Measurements from ENCODE around the gene DGKG. TPM values are rescaled to one million over a fixed set of nuclear protein-coding genes. Genes with fewer than 3 reads are reported as not detected.

DGKG gene
- total RNA-seq, 3 donors from 2014 or later, result 0.59 to 2.3 (median 2.1) TPM

DNA sequence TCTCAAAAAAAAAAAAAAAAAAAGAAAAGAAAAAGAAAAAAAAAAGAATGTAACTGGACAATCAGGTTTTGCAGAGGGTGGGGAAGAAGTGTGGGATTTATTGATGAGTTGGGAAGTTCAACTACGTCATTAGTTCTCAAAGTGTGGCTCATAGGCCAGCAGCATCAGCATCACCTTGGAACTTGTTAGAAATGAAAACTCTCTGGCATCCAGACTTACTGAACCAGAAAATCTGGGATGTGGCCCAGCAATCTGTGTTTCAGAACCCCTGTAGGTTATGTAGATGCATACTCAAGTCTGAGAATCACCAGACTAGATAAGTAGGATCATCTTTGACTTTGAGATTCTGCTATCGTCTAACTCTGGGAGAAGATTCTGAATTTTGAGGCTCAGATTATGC lies 207.4 kb downstream of the DGKG start:
- H3K4me1 ChIP-seq, result no peaks in the 10 kb centered on the region
- TF ChIP-seq POLR2A (IDR thresholded peaks at IDR 0.05), result no peak
- TF ChIP-seq, protein P1, sequence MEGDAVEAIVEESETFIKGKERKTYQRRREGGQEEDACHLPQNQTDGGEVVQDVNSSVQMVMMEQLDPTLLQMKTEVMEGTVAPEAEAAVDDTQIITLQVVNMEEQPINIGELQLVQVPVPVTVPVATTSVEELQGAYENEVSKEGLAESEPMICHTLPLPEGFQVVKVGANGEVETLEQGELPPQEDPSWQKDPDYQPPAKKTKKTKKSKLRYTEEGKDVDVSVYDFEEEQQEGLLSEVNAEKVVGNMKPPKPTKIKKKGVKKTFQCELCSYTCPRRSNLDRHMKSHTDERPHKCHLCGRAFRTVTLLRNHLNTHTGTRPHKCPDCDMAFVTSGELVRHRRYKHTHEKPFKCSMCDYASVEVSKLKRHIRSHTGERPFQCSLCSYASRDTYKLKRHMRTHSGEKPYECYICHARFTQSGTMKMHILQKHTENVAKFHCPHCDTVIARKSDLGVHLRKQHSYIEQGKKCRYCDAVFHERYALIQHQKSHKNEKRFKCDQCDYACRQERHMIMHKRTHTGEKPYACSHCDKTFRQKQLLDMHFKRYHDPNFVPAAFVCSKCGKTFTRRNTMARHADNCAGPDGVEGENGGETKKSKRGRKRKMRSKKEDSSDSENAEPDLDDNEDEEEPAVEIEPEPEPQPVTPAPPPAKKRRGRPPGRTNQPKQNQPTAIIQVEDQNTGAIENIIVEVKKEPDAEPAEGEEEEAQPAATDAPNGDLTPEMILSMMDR (IDR thresholded peaks at IDR 0.05), result no peak
- no peak for TF ChIP-seq POLR2AphosphoS5 (IDR thresholded peaks at IDR 0.05)
- H3K4me3 ChIP-seq, result no peak overlapping the region
- H3K9me3 ChIP-seq, result no peaks in the 10 kb centered on the region
- H3K27ac ChIP-seq, result no peak overlapping the region
- no peaks in the 10 kb centered on the region for H3K27me3 ChIP-seq
- intact Hi-C loops (cut with DNase I; ENCODE audit: low total_unique reads), result no loop called here
- no peaks in the 10 kb centered on the region for H3K36me3 ChIP-seq
- no peak for DNase-seq (ENCODE audit: low spot score in 2 of 2)

DNA sequence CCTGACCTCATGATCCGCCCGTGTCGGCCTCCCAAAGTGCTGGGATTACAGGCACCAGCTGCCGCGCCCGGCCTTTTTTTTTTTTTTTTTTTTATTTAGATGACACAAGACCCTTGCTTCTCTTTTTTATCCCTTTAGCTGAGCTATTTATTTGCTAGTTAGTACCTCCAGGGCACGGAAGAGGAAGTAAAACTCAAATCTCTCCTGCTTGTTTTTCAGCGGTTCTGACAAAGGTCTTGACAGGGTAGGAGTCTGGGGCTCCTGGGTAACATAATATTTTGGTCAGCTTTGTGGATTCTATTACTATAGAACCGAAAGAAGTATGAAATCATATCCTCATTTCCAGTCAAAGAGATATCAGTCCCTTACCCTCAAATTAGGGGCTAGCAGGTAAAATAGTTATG lies 209.1 kb downstream of the DGKG start:
- TF ChIP-seq, protein P1 (IDR thresholded peaks at IDR 0.05), result no peak
- no peak for TF ChIP-seq POLR2A (IDR thresholded peaks at IDR 0.05)
- no peak for TF ChIP-seq POLR2AphosphoS5 (IDR thresholded peaks at IDR 0.05)
- no peak overlapping the region for H3K4me3 ChIP-seq
- H3K36me3 ChIP-seq, result no peaks in the 10 kb centered on the region
- H3K27ac ChIP-seq, result no peak overlapping the region
- H3K4me1 ChIP-seq, result no peaks in the 10 kb centered on the region
- no peak for DNase-seq (ENCODE audit: low spot score in 2 of 2)
- intact Hi-C loops (cut with DNase I; ENCODE audit: low total_unique reads), result no loop called here
- H3K27me3 ChIP-seq, result no peaks in the 10 kb centered on the region
- no peaks in the 10 kb centered on the region for H3K9me3 ChIP-seq

DNA sequence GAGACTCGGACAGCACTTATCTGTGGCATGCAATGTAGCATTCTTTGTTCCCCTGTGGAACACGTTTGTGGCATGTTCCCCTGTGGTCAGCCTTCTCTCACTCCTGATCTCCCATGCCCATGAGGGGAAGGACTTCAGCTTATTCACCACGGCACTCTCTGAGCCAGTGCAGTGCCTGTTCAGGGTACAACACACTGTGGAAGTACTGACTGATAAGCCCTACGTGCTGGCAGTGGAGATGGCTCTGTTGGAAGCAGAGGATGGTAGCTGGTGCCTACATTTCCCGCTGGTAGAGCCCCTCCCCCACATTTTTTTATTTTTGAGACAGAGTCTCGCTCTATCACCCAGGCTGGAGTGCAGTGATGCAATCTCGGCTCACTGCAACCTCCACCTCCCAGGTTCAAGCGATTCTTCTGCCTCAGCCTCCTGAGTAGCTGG lies 209.7 kb downstream of the DGKG start:
- Histone ChIP-seq H3K4me1 (no peaks in the 10 kb centered on the region), H3K27ac (no peak overlapping the region), H3K36me3 (no peaks in the 10 kb centered on the region), H3K27me3 (no peaks in the 10 kb centered on the region), H3K9me3 (no peaks in the 10 kb centered on the region), H3K4me3 (no peak overlapping the region)
- TF ChIP-seq, protein P1 (IDR thresholded peaks at IDR 0.05), result no peak
- TF ChIP-seq POLR2A (IDR thresholded peaks at IDR 0.05), result no peak
- TF ChIP-seq POLR2AphosphoS5 (IDR thresholded peaks at IDR 0.05), result no peak
- DNase-seq (ENCODE audit: low spot score in 2 of 2), result no peak
- intact Hi-C loops (cut with DNase I; ENCODE audit: low total_unique reads), result no loop called here

DNA sequence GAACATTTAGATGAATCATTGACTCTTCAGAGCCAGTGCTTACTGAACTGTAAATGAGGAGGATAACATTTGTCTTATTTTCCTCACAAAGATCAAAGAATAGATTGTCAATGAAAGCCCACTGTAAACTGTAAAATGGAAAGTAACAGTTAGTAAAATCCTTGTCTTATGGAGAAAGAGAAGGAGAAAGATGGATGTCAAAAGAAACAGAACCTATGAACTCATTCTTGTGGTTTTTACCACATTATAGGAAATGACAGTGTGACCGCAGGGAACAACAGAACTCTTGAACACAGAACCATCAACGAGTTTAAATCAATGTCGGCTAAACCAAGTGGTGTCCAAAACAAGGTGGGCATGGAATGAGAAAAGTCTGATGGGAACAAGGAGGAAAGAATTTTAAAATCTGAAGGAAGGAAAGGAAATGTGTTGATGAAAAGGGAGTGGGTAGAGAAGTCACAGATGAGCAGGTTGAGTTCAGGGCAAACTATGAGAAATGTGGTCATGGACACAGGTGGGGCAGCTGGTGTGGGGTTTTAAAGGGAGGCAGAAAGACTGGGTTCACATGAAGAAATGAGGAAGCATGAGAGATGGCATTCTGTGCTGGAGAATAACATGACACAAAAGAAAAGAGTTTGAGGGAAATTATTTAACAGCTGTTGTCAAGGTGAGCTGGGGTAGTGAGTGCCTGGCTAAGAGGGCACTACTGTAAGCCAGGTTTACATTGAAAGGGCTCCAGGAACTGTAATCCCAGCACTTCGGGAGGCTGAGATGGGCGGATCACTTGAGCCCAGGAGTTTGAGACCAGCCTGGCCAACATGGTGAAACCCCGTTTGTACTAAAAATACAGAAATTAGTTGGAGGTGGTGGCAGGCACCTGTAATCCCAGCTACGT lies 210.7 kb downstream of the DGKG start:
- H3K4me3 ChIP-seq, result no peak overlapping the region
- H3K36me3 ChIP-seq, result no peaks in the 10 kb centered on the region
- TF ChIP-seq POLR2AphosphoS5 (IDR thresholded peaks at IDR 0.05) (no peak), POLR2A (IDR thresholded peaks at IDR 0.05) (no peak)
- TF ChIP-seq, protein P1 (IDR thresholded peaks at IDR 0.05), result no peak
- no peak overlapping the region for H3K27ac ChIP-seq
- DNase-seq (ENCODE audit: low spot score in 2 of 2), result no peak
- no peaks in the 10 kb centered on the region for H3K27me3 ChIP-seq
- intact Hi-C loops (cut with DNase I; ENCODE audit: low total_unique reads), result no loop called here
- no peaks in the 10 kb centered on the region for H3K4me1 ChIP-seq
- H3K9me3 ChIP-seq, result no peaks in the 10 kb centered on the region

DNA sequence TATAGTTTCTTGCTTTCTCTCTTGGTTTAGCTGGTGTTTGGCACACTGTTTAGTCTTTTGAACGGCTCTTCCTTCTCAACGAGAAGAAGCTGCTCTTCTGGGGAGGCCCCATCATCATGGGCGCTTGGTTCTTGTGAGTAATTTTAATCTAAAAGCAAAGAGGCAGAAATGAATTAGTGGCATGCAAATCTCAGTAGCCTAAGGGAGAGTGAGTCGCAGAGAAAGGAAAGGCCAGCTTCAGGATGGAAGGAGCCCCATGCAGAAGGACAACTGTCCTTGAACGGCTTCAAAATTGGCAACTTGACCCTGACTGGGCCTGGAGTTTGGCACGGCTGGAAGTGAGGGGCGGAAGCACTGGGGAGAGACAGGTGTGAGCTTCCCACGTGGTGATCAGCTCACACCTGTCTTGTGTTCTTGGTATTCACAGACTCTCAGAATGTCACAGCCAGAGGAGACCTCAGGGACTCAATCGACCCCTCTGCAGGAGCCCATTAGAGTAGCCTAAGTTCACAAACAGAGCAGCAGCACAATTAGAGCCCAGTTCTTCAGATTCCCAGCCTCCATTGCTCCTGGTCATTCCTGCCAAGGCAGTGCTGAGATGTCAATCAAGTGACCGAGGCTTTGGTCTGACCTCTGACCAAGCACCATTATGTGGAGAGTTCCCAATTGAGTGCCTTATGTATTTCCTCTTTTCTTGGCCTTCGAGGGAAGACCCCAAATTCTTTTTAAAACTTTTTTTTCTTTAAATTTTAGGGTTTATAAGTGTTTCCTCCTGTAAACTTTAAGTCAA lies 211.8 kb downstream of the DGKG start:
- Histone ChIP-seq H3K27ac (no peak overlapping the region), H3K9me3 (no peaks in the 10 kb centered on the region), H3K4me1 (no peaks in the 10 kb centered on the region), H3K36me3 (no peaks in the 10 kb centered on the region), H3K27me3 (no peaks in the 10 kb centered on the region), H3K4me3 (no peak overlapping the region)
- TF ChIP-seq POLR2AphosphoS5 (IDR thresholded peaks at IDR 0.05) (no peak), POLR2A (IDR thresholded peaks at IDR 0.05) (no peak)
- TF ChIP-seq, protein P1 (IDR thresholded peaks at IDR 0.05), result no peak
- intact Hi-C loops (cut with DNase I; ENCODE audit: low total_unique reads), result no loop called here
- no peak for DNase-seq (ENCODE audit: low spot score in 2 of 2)

All from breast epithelium (tissue), 4 donors.